Inferior parietal cortex (tissue), 1 donor: ENCODE data around the gene MEGF11.

Source experiments
- DNase-seq: peaks from one replicate; pipeline ENCODE4 v3.0.0-alpha.2; 2016; ENCODE audit errors: extremely low spot score

MEGF11 gene

DNA sequence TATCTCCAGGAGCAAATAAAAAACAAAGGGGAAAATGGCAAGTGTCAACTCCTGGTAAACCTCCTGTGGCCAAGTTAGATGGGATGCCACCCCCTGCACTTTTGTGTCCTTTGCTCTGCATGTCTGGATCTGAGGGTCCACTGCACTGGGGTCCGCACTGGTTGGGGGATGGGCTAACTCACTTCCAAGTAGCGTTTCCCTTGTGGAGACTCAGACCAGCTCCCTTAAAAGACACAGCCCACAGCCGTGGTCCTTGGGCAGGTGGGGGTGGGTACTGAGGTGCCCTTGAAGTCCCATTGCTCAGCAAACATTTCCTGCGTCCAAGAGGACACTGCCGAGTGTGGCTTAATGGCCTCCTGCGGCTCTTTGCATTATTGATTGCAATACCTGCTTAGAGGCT lies 188.2 kb downstream of the MEGF11 start:
- DNase-seq: no peak

DNA sequence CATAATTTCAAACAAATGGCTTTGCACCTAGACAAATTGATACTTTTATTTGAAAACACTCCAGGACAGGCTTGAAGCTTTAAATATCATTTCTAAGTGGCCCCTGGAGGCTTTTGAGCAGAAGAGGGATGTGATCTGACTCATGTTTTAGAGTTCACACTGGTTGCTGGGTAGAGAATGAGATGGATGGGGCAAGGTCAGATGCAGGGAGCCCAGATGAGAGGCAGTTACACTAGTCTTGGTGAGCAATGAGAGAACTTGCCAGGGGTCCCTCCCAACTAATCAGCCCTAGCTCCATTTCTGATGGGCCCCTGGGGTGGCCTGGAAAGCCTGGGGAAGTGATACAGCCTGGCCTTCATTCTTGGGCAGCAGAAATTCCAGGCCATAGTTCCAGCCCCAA lies 190.4 kb downstream of the MEGF11 start:
- no peak for DNase-seq

DNA sequence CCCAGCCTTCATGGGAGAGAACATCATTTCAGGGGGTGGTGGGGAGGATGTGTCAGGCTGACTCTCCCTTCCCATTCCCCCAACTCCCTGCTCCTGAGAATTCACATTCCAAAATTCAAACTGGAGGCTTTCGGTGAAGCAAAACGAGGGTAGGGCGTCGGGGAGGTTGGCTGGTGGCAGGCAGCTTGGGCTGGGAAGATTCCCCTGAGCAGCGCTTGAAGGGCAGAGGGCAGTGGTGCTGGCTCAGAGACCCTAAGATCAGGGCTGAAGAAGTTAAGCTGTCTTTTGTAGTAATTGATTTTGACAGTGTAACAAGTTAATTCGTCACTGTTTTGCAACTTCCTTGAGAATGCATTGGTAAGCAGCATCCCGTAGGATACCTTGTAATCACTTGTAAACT lies 196.5 kb downstream of the MEGF11 start:
- DNase-seq: no peak

DNA sequence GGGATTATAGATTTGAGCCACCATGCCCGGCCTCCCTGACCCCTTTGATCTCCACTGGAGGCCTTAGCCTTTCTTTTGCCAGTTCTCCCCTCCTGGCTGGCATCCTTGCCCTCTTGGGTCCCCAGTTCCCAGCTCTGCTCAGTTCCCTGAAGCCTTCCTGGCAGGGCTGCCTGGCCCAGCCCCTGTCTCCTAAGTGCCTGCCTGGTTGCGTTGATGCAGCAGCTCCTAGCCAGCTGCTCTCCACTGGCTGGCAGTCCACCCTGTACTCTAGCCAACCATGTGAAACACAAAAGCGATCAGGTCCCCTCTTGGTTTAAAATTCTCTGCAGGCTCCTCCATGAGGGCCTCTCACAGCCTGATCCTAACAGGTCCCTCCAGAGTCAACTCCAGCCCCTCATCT lies 199.6 kb downstream of the MEGF11 start:
- no peak for DNase-seq

DNA sequence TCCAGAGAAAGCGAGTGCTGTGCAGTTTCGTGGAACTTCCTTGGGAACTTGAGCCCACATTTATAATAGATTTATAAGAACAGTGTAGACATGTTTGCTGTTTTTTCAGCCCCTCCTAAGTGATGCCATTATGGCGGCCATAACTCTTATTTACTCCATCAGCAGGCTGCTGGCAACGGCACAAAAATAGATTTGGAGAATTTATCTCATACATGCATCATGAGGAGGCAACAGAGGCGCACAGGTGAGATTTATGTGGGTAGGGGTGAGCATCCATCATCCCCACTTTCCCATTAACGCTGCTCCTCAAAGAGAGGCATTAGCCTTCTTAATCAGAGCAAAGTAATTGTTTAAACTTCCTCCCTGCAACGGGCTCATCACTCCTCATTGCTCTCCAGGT lies 201.7 kb downstream of the MEGF11 start:
- no peak for DNase-seq

DNA sequence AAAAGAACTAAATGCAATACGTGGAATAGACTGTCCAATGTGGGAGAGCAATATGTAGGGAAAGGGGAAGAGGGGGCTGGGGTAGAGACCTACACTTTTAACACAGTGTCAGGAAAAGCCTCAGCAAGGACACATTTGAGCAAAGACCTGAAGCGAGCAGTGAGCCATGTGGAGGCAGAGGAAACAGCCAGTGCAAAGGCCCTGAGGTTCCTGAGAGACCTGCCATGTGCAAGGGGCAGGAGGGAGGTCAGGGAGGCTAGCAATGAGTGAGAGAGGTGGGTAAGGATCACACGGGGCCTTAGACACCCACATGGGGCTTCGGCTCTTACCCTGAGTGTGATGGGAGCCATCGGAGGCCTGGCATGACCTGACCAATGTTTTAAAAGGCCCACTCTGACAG lies 203.3 kb downstream of the MEGF11 start:
- DNase-seq: no peak

DNA sequence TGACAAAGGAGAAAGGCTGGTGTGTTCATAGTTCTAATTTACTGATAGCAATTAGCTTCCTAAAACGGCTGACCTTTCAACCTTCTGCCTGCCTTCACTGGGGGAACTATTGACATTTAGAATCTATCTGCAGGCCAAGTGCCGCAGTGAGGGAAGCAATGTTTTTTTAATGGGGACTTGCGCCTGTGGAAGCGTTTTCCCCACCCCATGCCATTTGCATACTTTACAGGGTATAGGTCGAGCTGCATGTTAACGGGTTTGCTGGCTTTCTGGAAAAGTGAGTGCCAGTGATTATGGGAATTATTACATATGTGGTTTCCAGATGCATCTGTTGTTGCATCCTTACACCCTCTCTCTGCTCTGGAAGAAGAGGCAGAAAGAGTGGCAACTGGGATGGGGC lies 204.2 kb downstream of the MEGF11 start:
- no peak for DNase-seq

DNA sequence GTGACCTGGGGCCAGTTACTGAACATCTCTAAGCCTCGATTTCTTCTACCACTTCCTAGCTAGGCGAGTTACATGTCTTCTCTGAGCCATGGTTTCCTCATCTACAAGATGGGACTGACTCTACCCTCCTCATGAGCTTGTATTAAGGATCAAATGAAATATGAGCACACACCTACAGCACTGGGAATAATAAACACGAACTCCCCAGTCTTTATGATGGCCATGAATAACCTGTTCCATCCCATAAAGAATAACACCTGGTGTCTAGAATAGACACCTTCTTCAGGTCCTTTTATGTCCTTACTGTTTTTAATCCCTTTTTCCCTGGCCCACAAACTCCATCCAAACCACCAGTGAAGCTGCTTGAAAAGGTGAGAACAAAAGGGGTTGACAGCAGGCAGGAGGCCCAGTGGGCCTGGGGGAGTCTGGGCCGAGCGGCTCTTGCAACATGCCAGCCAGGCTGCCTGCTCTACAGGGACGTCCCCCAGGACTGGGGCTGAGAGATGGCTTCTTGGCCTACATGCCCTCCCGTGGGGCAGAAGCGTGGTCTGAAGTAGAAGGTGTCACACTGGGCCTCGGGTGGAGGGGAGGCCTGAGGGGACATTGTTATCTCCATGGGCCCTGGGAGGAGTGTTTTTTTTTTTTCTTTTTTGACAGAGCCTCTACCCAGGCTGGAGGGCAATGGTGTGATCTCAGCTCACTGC lies 206.1 kb downstream of the MEGF11 start:
- no peak for DNase-seq

DNA sequence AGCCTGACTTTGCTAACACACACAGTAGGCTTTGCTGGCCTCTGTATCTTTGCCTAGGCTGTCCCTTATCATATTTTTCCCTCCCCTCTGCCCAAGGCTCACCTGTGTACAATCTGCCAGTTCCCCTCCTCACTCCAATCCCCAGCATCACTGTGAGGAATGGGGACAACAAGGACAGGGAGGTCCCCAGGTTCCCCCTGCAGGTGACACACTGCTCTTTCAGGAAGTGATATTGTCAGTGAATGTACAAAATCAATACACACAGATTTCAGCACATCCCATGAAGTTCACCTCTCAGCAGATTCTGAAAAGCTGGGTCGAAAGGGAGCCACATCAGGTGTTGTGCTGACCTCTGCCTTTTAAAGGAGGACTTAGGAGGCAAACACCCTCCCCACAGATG lies 206.8 kb downstream of the MEGF11 start:
- DNase-seq: no peak

DNA sequence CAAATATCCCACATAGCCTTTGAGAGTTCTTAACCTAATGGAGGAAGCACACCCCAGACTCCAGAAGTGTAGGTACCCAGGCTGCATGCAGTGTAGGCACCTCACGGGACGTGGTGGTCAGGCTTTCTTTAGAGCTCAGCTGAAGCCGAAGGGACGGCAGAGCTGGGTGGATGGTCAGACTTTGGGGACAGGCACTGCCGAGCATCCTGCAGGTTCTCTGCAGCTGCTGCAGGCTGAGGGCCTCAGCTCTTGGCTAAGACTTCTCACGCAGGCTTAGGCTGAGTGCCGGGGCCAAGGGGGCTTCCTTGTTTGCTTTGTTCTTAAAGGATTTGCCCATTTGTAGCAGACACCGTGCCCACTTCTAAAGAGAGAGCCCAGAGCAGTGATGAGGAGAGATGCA lies 207.2 kb downstream of the MEGF11 start:
- no peak for DNase-seq

DNA sequence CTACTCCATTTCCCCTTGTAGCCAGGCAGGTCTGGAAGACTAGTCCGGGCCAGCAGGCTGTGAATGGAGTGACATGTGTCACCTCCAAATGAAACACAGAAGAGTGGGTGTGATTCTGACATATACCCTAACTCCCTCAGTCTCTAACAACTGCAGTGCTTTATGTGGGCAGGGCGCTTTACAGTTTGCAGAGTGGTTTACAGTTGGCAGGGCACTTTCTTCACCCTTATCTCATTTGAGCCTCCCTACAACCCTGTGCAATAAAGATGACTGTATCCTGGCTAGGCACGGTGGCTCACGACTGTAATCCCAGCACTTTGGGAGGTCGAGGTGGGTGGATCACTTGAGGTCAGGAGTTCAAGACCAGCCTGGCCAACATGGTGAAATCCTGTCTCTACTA lies 208.0 kb downstream of the MEGF11 start:
- DNase-seq: no peak

DNA sequence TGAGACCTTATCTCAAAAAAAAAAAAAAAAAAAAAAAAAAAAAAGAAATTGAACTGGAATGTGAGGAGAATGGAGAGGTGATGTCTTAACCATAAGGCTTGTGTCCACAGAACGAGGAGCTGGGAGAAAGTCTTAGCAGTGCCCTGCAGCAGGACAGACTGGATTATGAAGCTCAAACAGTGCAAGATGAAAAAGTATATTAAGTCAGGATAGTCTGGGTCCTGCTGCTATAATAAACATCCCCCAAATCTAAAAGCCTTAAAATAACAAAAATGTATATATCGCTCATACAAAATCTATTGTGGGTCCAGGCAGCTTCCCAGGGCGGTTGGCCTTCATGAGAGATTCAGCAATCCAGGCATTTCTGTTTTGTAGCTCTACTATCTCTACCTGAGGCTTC lies 208.7 kb downstream of the MEGF11 start:
- DNase-seq: no peak

DNA sequence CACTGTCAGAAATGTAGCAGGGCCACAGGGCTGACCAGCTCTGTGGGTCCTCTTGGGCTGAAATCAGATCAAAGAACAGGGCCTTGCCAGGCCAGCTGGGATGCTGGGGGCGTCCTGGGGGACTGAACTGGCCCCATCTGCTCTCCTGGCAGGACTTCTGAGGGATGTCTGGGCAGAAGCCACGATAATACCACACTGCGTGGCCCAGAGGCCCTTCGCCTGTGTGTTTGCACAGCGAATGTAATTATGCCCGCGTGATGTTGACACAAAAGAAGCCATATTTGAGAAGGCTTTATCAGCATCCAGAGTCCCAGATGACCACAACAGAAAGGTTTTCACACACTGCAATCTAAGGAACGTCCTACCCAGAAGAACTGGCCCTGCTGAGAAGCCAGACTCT lies 210.3 kb downstream of the MEGF11 start:
- no peak for DNase-seq

DNA sequence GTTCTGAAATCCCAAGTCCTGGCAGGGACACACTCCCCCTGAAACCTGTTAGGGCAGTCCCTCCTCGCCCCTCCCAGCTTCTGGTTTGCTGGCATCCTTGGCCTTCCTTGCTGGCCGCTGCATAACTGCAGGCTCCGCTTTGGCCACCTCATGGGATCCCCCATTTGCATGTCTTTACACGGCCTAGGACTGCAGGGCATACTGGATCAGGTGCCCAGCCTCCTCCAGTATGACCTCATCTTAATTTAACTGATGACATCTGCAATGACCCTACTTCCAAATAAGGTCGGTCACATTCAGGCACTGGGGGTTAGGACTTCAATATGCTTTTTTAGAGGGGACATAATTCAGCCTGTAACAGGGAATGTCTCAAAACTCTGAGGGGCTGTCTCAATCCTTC lies 210.9 kb downstream of the MEGF11 start:
- DNase-seq: no peak

DNA sequence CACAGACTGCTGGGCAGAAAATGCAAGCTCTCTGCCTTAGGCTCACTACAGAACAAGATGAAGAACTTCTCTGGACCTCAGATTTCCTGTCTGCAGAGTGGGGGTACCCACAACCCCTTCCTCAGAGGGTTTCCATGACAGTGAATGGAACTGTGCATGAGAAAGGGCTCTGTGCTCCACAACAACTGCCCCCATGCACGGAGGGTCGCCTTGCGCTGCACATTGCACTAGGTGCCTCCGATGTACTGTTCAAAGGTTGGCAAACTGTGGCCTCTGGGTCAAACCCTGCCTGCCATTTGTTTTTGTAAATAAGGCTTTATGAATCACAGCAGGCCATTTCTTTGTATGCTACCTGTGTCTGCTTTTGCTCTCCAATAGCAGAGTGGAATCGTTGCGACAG lies 212.3 kb downstream of the MEGF11 start:
- no peak for DNase-seq

DNA sequence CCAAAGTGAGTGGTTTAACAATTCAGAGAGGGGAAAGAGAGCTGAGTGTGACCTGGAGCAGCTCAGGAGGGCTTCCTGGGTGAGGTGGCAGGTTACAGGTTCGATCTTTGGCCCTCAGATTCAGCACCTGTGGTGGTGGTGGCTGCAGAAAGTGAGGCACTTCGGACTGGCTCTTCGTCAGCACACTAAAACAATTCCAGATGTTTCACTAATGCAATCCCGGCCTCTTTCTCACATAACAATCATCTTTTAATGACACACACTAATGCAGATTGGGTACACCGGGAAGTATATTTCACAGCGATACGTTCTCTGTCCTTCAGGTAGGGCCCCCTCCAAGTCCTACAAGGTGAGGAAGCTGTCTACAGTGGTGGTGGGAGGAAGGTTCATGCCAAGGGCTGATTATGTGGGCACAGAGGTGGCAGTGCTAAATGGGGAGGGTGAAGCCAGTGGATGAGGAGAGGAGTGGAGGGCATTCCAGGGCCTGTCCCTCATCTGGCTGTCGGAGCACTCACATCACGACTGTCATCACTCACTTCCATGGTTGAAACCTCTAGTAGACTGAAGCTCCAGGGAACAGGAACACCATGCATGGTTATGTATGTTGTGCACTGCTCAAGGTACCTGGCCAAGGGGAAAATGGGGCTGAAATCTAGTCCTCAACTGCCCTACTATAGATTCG lies 213.2 kb downstream of the MEGF11 start:
- DNase-seq: no peak

DNA sequence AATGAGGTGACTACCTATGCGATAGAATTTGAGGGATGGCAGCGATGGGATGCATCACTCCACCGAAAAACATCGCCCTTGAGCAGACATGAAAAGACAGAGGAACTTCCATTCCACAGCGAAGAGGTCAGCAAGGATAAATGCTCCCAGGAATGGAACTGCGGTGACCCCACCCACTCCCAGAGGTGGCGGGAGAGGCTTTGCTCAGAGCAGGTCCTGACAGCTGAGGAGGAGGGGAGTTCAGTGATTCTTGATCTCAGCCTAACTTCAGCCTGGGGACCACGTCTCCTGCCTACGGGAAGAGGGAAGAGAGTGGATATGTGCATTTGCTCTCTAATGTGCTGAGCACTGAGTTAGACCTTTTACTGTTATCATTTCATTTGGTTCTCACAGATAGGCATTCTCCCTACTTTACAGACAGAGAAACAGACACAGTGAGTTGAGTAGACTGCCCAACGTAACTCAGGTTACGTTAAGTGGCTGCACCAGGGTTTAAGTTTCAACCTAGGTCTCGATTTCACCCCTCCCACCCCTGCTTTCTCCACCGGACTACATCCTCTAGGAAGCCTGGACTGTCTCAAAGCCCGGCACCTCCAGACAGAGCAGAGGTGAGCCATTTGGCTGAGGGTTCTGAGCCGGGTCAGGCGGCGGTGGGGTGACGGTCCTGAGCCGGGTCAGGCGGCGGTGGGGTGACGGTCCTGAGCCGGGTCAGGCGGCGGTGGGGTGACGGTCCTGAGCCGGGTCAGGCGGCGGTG lies 214.3 kb downstream of the MEGF11 start:
- no peak for DNase-seq

DNA sequence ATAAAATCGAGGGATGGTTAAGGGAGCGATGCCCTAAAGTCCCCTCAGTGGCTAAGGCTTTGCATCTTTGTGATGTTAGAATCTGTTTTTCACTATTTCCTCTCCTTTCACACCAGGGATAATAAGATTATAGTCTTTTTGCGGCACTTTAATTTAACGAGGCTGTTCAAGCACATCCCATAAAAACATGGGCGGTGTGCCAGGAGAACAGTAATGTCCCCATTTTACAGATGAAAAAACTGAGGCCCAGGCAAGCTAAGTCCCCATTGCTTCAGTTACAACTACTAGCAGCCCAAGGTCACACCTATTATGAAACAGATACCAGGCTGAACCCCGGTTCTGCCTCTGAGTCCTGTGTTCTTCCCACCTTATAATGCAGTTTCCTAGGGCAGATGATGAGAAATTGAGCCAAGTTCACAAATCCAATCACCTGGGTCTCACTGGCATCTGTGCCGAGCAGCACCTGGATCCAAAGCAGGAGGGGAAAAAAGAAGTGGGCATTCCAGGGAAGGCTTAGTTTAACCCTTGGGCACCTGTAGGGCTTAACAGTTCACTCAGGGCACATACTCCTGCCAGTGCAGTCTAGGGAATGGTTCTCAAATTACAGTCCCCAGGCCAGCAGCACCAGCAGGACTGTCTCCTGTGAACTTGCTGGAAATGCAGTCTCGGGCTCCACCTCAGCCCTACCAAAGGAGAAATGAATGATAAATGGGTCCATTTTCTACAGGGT lies 215.0 kb downstream of the MEGF11 start:
- DNase-seq: no peak

DNA sequence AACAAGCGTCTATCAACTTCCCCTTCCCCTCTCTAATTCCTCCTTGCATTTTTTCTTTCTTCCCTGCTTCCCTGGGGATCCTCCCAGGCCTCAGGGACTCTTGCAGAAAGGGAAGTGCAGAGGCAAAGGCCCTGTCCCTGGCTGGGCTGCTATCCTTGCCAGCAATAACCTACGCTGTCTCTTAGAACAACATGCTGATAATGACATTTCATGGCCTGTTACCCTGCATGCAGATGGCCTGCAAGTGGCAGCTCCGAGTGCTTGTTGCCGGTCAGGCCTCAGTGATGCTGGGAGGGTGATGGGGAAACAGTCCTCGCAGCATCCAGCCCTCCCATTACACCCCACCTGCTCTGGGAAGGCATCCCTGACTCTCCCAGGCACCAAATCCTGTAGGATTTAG lies 216.7 kb downstream of the MEGF11 start:
- DNase-seq: no peak

DNA sequence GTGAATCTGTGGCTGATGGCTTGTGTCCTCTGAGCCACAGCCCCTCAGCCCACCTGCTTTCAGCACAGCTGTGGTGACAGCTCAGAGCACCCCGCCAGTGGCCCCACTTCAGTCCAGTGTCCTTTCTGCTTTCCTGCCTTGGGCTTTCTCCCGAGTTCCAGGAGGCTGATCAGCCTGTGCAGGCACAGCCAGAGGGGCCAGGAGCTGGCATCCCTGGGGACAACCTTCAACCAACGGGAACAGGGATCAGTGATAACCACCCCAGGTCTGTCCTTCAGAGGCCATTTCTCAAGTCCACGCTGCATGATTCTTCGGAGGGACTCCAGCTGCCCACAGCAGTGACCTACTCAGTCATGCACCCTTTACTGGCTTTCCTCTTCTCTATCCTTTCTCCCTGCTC lies 217.6 kb downstream of the MEGF11 start:
- DNase-seq: no peak

DNA sequence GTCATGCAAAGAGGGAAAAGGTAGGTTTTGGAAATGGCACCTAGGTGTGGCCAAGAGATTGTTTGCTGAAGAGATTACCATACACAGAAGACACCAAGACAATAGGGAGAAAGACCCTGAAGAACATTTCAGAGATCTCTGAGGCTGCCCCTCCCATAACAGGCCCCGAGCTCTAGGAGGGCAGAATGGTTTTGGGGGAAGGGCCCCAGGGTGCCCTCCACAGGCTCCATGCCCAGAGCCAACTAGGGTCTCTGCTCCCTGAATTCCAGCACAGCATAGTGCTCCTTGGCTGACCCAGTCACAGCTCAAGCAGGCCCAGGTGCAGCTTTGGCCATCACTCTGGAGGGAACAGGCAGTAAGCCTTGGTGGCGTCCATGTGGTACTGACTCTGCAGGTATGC lies 220.4 kb downstream of the MEGF11 start:
- no peak for DNase-seq

DNA sequence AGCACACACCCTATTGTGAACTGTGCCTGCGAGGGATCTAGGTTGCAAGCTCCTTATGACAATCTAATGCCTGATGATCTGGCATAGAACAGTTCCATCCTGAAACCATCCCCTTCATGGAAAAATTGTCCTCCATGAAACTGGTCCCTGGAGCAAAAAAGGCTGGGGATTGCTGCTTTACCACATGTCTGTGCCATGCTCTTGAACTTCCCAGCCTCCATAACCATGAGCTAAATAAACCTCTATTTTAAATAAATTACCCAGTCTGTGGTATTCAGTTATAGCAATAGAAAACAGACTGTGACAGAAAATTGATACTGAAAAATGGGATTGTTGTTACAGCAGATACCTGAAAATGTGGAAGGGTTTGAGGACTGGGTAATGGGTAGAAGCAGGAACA lies 221.5 kb downstream of the MEGF11 start:
- DNase-seq: no peak
